ENCODE data around the gene ARMC2. TPM values are rescaled to one million over a fixed set of nuclear protein-coding genes. Genes with fewer than 3 reads are reported as not detected.
"Not testable (repeated sequence)": the region's sequence is repeated elsewhere in the genome, so short reads cannot be mapped to it uniquely, and the experiment has no call there.

The ARMC2 gene
- total and polyA plus RNA-seq, 2 donors from 2014 or later = 1.9 to 12.7 TPM

DNA sequence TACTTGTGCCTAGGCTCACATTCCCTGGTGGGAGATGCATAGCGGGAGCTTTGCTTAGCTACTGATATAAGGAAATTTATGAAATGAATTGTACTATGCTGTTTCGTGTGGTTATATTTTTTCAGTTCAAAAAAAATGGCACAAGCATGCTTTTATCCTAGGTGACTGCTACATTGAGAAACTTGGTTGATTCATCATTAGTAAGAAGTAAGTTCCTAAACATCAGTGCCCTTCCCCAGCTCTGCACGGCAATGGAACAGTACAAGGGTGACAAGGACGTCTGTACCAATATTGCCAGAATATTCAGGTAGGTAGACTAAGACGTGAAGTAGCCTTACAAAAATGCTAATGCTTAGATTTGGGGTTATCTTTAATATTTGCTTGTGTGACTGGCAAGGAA lies 79.7 kb downstream of the ARMC2 start:
- Histone ChIP-seq H3K4me3 (ENCODE audit: low read length in 3 of 3) (no peak overlapping the region), H3K27me3 (ENCODE audit: control insufficient read depth, insufficient read depth, low read length) (no peaks in the 10 kb centered on the region), H3K9me3 (ENCODE audit: control insufficient read depth in 2 of 3, insufficient read depth in 1 of 3, low read length in 3 of 3) (no peaks in the 10 kb centered on the region), H3K27ac (ENCODE audit: low read depth in 2 of 2, low read length in 2 of 2) (no peak overlapping the region), H3K4me1 (ENCODE audit: control insufficient read depth in 2 of 3, insufficient read depth in 2 of 3, low read depth in 1 of 3, low read length in 3 of 3) (no peaks in the 10 kb centered on the region), H3K36me3 (ENCODE audit: control insufficient read depth in 2 of 3, insufficient read depth in 3 of 3, low read length in 3 of 3) (no peaks in the 10 kb centered on the region), H3K9ac (ENCODE audit: low read length in 3 of 3) (no peak overlapping the region)
- TF ChIP-seq, protein P1, sequence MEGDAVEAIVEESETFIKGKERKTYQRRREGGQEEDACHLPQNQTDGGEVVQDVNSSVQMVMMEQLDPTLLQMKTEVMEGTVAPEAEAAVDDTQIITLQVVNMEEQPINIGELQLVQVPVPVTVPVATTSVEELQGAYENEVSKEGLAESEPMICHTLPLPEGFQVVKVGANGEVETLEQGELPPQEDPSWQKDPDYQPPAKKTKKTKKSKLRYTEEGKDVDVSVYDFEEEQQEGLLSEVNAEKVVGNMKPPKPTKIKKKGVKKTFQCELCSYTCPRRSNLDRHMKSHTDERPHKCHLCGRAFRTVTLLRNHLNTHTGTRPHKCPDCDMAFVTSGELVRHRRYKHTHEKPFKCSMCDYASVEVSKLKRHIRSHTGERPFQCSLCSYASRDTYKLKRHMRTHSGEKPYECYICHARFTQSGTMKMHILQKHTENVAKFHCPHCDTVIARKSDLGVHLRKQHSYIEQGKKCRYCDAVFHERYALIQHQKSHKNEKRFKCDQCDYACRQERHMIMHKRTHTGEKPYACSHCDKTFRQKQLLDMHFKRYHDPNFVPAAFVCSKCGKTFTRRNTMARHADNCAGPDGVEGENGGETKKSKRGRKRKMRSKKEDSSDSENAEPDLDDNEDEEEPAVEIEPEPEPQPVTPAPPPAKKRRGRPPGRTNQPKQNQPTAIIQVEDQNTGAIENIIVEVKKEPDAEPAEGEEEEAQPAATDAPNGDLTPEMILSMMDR (IDR thresholded peaks at IDR 0.05; ENCODE audit: borderline replicate concordance, extremely low read depth, insufficient read depth) = no peak
- FAIRE-seq = no peak
- intact Hi-C loops (cut with DNase I) = no loop called here
- DNase-seq = no peak

DNA sequence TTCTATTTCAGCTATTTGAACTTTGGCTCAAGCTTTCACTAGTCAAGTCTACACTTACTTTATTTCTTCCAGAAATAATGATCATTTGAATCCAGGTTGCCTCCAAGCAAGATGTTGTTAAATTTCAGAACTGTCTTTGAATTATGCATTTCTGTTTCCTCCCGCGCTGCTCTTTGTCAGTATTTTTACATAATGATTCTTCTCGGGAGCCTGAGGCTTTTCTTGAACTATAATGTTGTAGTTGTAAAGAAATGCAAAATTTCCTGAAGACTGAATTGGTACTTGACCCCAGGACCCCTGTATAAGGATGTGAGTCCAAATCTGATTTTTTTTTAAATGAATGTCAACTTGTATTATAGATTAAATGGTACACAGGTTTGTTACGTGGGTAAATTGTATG lies 80.4 kb downstream of the ARMC2 start:
- no peaks in the 10 kb centered on the region for H3K9me3 ChIP-seq (ENCODE audit: control insufficient read depth in 2 of 3, insufficient read depth in 1 of 3, low read length in 3 of 3)
- TF ChIP-seq, protein P1 (IDR thresholded peaks at IDR 0.05; ENCODE audit: borderline replicate concordance, extremely low read depth, insufficient read depth) = no peak
- H3K4me1 ChIP-seq (ENCODE audit: control insufficient read depth in 2 of 3, insufficient read depth in 2 of 3, low read depth in 1 of 3, low read length in 3 of 3) = no peaks in the 10 kb centered on the region
- FAIRE-seq = no peak
- intact Hi-C loops (cut with DNase I) = no loop called here
- H3K9ac ChIP-seq (ENCODE audit: low read length in 3 of 3) = no peak overlapping the region
- no peak overlapping the region for H3K27ac ChIP-seq (ENCODE audit: low read depth in 2 of 2, low read length in 2 of 2)
- no peaks in the 10 kb centered on the region for H3K27me3 ChIP-seq (ENCODE audit: control insufficient read depth, insufficient read depth, low read length)
- H3K4me3 ChIP-seq (ENCODE audit: low read length in 3 of 3) = no peak overlapping the region
- no peak for DNase-seq
- H3K36me3 ChIP-seq (ENCODE audit: control insufficient read depth in 2 of 3, insufficient read depth in 3 of 3, low read length in 3 of 3) = no peaks in the 10 kb centered on the region

DNA sequence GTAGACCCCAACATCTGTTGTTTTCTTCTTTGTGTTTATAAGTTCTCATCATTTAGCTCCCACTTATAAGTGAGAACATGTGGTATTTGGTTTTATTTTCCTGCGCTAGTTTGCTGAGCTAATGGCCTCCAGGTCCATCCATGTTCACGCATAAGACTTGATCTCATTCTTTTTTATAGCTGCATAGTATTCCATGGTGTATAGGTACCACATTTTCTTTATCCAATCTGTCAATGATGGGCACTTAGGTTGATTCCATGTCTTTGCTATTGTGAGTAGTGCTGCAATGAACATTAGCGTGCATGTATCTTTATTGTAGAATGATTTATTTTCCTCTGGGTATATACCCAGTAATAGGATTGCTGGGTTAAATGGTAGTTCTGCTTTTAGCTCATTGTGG lies 82.9 kb downstream of the ARMC2 start:
- FAIRE-seq; DNase-seq; intact Hi-C loops (cut with DNase I); H3K9me3 ChIP-seq (ENCODE audit: control insufficient read depth in 2 of 3, insufficient read depth in 1 of 3, low read length in 3 of 3); H3K27ac ChIP-seq (ENCODE audit: low read depth in 2 of 2, low read length in 2 of 2); H3K4me1 ChIP-seq (ENCODE audit: control insufficient read depth in 2 of 3, insufficient read depth in 2 of 3, low read depth in 1 of 3, low read length in 3 of 3); H3K4me3 ChIP-seq (ENCODE audit: low read length in 3 of 3); H3K27me3 ChIP-seq (ENCODE audit: control insufficient read depth, insufficient read depth, low read length); H3K36me3 ChIP-seq (ENCODE audit: control insufficient read depth in 2 of 3, insufficient read depth in 3 of 3, low read length in 3 of 3); H3K9ac ChIP-seq (ENCODE audit: low read length in 3 of 3): not testable (repeated sequence)

DNA sequence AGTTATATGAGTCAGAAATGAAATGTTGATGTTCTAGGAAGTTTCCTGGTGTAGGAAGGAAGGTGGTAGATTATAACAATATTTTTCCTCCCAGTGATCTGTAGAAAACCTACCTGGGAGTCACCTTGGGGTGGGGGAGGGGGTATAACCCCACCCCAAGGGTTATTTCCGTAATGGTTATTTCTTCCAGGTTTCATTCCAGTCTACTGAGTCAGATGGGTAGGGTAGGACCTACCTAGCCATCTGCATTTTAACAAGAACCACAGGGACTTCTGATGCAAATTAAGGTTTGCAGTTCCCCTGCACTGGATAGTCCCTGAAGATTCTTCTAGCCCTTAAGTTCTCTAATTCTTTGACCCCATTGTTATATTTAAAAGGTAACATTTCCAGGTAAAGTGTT lies 88.9 kb downstream of the ARMC2 start:
- no peak overlapping the region for H3K4me3 ChIP-seq (ENCODE audit: low read length in 3 of 3)
- no peak overlapping the region for H3K9ac ChIP-seq (ENCODE audit: low read length in 3 of 3)
- no peak for DNase-seq
- intact Hi-C loops (cut with DNase I) = no loop called here
- FAIRE-seq = no peak
- no peak overlapping the region for H3K27ac ChIP-seq (ENCODE audit: low read depth in 2 of 2, low read length in 2 of 2)
- TF ChIP-seq, protein P1 (IDR thresholded peaks at IDR 0.05; ENCODE audit: borderline replicate concordance, extremely low read depth, insufficient read depth) = no peak
- H3K36me3 ChIP-seq (ENCODE audit: control insufficient read depth in 2 of 3, insufficient read depth in 3 of 3, low read length in 3 of 3) = no peaks in the 10 kb centered on the region
- H3K27me3 ChIP-seq (ENCODE audit: control insufficient read depth, insufficient read depth, low read length) = no peaks in the 10 kb centered on the region
- no peaks in the 10 kb centered on the region for H3K9me3 ChIP-seq (ENCODE audit: control insufficient read depth in 2 of 3, insufficient read depth in 1 of 3, low read length in 3 of 3)
- H3K4me1 ChIP-seq (ENCODE audit: control insufficient read depth in 2 of 3, insufficient read depth in 2 of 3, low read depth in 1 of 3, low read length in 3 of 3) = no peaks in the 10 kb centered on the region

Measured in kidney (tissue), 14 donors.